Calu3 (cell line): Measurements from ENCODE around the gene KCNJ15. TPM values are rescaled to one million over a fixed set of nuclear protein-coding genes. Genes with fewer than 3 reads are reported as not detected.

ENCODE experiments used
- BruUV-seq: library from RNA; stranded (reverse); fragments of 400-500 nt; replicated peaks from 2 replicates; lab custom pipeline; 2021; lab: Mats Ljungman, UMichigan
- CTCF ChIA-PET: fragments of 300-600 bp; sonication (Branson Sonifier 250); formaldehyde crosslinking; loops from one replicate; lab custom pipeline; 2022; ENCODE audit warnings: antibody characterized with exemption; lab: Charles Lee
- DNase-seq: peaks from one replicate; pipeline ENCODE4 v3.0.0; 2022
- H3K27ac Mint-ChIP-seq: one replicate; pipeline ENCODE4 v1.8.0; 2022; ENCODE audit warnings: mixed read lengths; ENCODE audit not compliant: unreplicated experiment
- H3K27me3 Mint-ChIP-seq: one replicate; pipeline ENCODE4 v1.8.0; 2022; ENCODE audit warnings: mixed read lengths; ENCODE audit not compliant: unreplicated experiment
- H3K36me3 Mint-ChIP-seq: one replicate; pipeline ENCODE4 v1.8.0; 2022; ENCODE audit warnings: mild to moderate bottlenecking, moderate library complexity, mixed read lengths; ENCODE audit not compliant: insufficient read depth, unreplicated experiment
- H3K4me1 Mint-ChIP-seq: one replicate; pipeline ENCODE4 v1.8.0; 2022; ENCODE audit warnings: mild to moderate bottlenecking, low read depth, mixed read lengths; ENCODE audit not compliant: unreplicated experiment
- H3K4me3 Mint-ChIP-seq: one replicate; pipeline ENCODE4 v1.8.0; 2022; ENCODE audit warnings: mild to moderate bottlenecking, low read depth, moderate library complexity, mixed read lengths; ENCODE audit not compliant: unreplicated experiment
- H3K9me3 Mint-ChIP-seq: one replicate; pipeline ENCODE4 v1.8.0; 2022; ENCODE audit warnings: low read depth, mixed read lengths; ENCODE audit not compliant: unreplicated experiment
- intact Hi-C: fragments of 100-400 bp; cut with micrococcal nuclease; formaldehyde crosslinking; loops from one replicate; pipeline ENCODE4 v1.10.0; 2022; ENCODE audit not compliant: unreplicated experiment
- total RNA-seq: library from RNA; stranded (reverse); gene quantifications from 2 replicates; pipeline ENCODE4 v1.2.3, GENCODE V29; 2022
- TF ChIP-seq, protein P1 (sequence below): fragments of 200-600 bp; IDR thresholded peaks from one replicate; pipeline ENCODE4 v1.8.0; 2022; ENCODE audit warnings: antibody characterized with exemption; ENCODE audit not compliant: unreplicated experiment

The KCNJ15 gene
- total RNA-seq, 1 experiment from 2014 or later = 48.0 TPM

DNA sequence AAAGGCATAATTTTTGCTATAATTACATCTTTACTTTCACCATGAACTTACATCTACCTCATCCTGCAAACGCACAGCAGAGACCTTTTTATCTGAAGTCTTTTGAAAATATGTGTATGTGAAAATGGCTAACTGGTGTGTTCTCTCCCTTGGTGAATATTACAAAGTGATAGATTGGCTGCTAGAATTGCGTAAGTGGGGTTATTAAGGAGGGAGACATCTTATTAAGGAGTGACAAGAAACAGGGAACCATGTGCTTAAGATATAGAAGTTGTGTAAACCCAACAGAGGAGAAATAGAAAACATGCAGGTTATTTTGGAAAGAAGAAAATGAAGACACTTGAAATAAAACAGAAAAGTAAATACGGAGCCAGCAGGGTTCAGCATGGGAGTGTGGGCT, 7.8 kb downstream of the KCNJ15 start:
- H3K36me3 Mint-ChIP-seq = peaks cover 5% of the 10 kb centered on the region
- DNase-seq = no peak
- H3K4me1 Mint-ChIP-seq = peaks cover 37% of the 10 kb centered on the region
- H3K4me3 Mint-ChIP-seq = no peak overlapping the region
- CTCF ChIA-PET = no interaction called here
- TF ChIP-seq, protein P1, sequence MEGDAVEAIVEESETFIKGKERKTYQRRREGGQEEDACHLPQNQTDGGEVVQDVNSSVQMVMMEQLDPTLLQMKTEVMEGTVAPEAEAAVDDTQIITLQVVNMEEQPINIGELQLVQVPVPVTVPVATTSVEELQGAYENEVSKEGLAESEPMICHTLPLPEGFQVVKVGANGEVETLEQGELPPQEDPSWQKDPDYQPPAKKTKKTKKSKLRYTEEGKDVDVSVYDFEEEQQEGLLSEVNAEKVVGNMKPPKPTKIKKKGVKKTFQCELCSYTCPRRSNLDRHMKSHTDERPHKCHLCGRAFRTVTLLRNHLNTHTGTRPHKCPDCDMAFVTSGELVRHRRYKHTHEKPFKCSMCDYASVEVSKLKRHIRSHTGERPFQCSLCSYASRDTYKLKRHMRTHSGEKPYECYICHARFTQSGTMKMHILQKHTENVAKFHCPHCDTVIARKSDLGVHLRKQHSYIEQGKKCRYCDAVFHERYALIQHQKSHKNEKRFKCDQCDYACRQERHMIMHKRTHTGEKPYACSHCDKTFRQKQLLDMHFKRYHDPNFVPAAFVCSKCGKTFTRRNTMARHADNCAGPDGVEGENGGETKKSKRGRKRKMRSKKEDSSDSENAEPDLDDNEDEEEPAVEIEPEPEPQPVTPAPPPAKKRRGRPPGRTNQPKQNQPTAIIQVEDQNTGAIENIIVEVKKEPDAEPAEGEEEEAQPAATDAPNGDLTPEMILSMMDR = no peak
- no peak overlapping the region for H3K27ac Mint-ChIP-seq
- intact Hi-C loops = no loop called here
- H3K9me3 Mint-ChIP-seq = no peaks in the 10 kb centered on the region
- no TSS peak for BruUV-seq
- no peaks in the 10 kb centered on the region for H3K27me3 Mint-ChIP-seq

DNA sequence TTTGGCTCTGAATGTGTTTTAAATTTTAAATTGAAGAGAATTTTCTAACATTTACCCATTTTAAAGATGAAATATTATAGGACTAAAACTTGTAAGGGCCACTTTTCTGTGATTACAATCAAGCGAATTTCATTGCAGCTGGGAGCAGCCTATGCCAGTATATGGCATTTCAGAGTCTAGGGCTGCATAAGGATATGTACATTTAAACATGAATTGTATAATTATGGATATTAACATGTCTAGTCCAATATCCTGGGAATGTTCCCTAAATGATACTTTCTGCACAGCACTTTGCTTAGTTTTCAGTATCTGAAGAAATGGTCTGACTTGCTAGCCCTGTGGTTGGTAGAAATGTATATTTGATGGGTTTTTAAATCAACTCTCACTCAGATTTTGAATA, 8.4 kb downstream of the KCNJ15 start:
- H3K9me3 Mint-ChIP-seq = no peaks in the 10 kb centered on the region
- H3K36me3 Mint-ChIP-seq = peaks cover 5% of the 10 kb centered on the region
- peaks cover 31% of the 10 kb centered on the region for H3K4me1 Mint-ChIP-seq

DNA sequence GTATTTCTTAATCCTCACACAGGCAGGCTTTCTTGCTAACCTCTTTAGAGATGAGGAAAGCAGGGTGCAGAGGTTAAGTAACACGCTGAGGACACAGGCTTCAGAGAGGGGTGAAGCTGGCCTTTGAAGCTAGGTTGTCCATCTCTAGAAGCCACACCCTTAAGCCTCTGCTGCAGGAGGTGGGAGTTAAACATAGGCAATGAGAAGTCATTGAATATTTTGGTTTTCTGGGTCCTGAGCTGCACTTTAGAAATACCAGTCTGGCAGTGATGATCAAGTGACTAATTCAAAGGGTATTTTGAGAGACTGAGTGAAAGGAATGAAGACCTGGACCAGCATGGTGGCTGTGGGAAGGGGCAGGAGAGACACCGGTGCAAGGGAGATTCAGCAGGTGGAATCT, 9.9 kb downstream of the KCNJ15 start:
- Mint-ChIP-seq H3K27me3 (no peaks in the 10 kb centered on the region), H3K9me3 (no peaks in the 10 kb centered on the region), H3K4me3 (no peak overlapping the region), H3K4me1 (peaks cover 18% of the 10 kb centered on the region), H3K27ac (no peak overlapping the region), H3K36me3 (peaks cover 5% of the 10 kb centered on the region)
- intact Hi-C loops = no loop called here
- CTCF ChIA-PET = no interaction called here
- TF ChIP-seq, protein P1 = no peak
- no peak for DNase-seq
- BruUV-seq = no TSS peak

More for the DNA sequence above, 8.4 kb downstream of the KCNJ15 start:
- TF ChIP-seq, protein P1 = no peak
- BruUV-seq = no TSS peak
- no peak for DNase-seq
- no peaks in the 10 kb centered on the region for H3K27me3 Mint-ChIP-seq
- H3K4me3 Mint-ChIP-seq = no peak overlapping the region
- CTCF ChIA-PET = no interaction called here
- no peak overlapping the region for H3K27ac Mint-ChIP-seq
- intact Hi-C loops = no loop called here

DNA sequence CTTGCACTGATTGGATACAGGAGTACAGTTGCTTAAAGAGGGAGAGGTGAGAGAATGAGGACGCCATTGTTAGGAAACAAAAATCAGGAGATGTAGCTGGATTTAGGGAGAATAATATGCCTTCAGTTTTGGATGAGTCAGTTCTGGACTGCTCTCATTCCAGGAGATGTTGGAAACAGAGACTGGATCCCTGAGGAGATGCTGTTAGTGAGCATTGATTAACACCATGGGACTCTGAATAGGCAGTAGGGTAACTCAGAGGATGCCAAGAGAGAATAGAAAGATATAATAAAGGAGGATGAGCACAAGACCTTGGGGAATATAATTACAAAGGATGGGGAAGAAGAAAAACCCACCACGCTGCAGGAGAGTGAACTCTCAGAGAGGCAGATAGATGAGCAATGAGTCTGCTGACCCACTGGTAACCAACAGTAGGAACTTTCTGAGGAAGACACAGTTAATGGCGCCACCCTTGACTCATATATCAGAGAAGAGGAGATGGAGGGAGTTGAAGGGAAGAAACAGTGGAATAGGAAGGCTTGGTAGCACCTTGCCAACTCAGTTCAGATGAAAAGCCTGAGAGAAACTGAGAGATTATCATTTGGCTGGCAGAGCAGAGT, 10.5 kb downstream of the KCNJ15 start:
- Mint-ChIP-seq H3K27me3 (no peaks in the 10 kb centered on the region), H3K9me3 (no peaks in the 10 kb centered on the region), H3K4me3 (no peak overlapping the region), H3K4me1 (peaks cover 14% of the 10 kb centered on the region), H3K36me3 (peaks cover 5% of the 10 kb centered on the region), H3K27ac (no peak overlapping the region)
- TF ChIP-seq, protein P1 = no peak
- CTCF ChIA-PET = no interaction called here
- intact Hi-C loops = no loop called here
- no peak for DNase-seq
- no TSS peak for BruUV-seq
